Brain microvascular endothelial cell (primary cell): ENCODE results near the gene NPAS2.

Experiments used
- DNase-seq: peaks from one replicate; pipeline ENCODE4 v3.0.0-alpha.2; 2020
- H3K27ac ChIP-seq: fragments of 250-450 bp; sonication (Bioruptor Pico); 2 replicates; pipeline ENCODE4 v1.5.1; 2020; ENCODE audit warnings: mild to moderate bottlenecking, moderate library complexity
- H3K27me3 ChIP-seq: fragments of 250-450 bp; sonication (Bioruptor Pico); replicated peaks from 2 replicates; pipeline ENCODE4 v1.5.1; 2020; ENCODE audit warnings: mild to moderate bottlenecking
- H3K36me3 ChIP-seq: fragments of 250-450 bp; sonication (Bioruptor Pico); replicated peaks from 2 replicates; pipeline ENCODE4 v1.5.1; 2020; ENCODE audit warnings: mild to moderate bottlenecking
- H3K4me3 ChIP-seq: 2 replicates; pipeline ENCODE4 v1.5.1; 2011; ENCODE audit warnings: low read depth, mild to moderate bottlenecking, control low read depth, low read length, moderate library complexity
- in situ Hi-C: cut with HindIII; loops from 2 replicates; pipeline ENCODE4 v1.10.0; 2017; ENCODE audit warnings: low sequenced_read_pairs, low pct_ligation_motif_present
- TF ChIP-seq, protein P1 (sequence below): IDR thresholded peaks from 2 replicates; pipeline ENCODE4 v1.5.1; 2011; ENCODE audit warnings: low read depth, mild to moderate bottlenecking, moderate library complexity, low read length, control low read depth, inconsistent platforms; ENCODE audit errors: missing control alignments

Gene NPAS2

GRCh38 chr2:100968146-100969145 lies 148.5 kb downstream of the NPAS2 start:
- Histone ChIP-seq H3K27me3 (no peaks in the 10 kb centered on the region), H3K4me3 (no peak overlapping the region), H3K27ac (no peak overlapping the region), H3K36me3 (peaks cover 36% of the 10 kb centered on the region)
- no peak for DNase-seq
- in situ Hi-C loops: no loop called here
- TF ChIP-seq, protein P1, sequence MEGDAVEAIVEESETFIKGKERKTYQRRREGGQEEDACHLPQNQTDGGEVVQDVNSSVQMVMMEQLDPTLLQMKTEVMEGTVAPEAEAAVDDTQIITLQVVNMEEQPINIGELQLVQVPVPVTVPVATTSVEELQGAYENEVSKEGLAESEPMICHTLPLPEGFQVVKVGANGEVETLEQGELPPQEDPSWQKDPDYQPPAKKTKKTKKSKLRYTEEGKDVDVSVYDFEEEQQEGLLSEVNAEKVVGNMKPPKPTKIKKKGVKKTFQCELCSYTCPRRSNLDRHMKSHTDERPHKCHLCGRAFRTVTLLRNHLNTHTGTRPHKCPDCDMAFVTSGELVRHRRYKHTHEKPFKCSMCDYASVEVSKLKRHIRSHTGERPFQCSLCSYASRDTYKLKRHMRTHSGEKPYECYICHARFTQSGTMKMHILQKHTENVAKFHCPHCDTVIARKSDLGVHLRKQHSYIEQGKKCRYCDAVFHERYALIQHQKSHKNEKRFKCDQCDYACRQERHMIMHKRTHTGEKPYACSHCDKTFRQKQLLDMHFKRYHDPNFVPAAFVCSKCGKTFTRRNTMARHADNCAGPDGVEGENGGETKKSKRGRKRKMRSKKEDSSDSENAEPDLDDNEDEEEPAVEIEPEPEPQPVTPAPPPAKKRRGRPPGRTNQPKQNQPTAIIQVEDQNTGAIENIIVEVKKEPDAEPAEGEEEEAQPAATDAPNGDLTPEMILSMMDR: no peak

- H3K36me3 ChIP-seq: peaks cover 48% of the 10 kb centered on the region
- H3K27me3 ChIP-seq: no peaks in the 10 kb centered on the region
- no peak overlapping the region for H3K4me3 ChIP-seq
- TF ChIP-seq, protein P1: no peak
- no peak overlapping the region for H3K27ac ChIP-seq
- in situ Hi-C loops: no loop called here
- DNase-seq: no peak
Observed at GRCh38 chr2:100969998-100970397, 150.1 kb downstream of the NPAS2 start.

- in situ Hi-C loops: no loop called here
- no peak for DNase-seq
- H3K36me3 ChIP-seq: peaks cover 59% of the 10 kb centered on the region
- no peak overlapping the region for H3K27ac ChIP-seq
- H3K4me3 ChIP-seq: no peak overlapping the region
- no peaks in the 10 kb centered on the region for H3K27me3 ChIP-seq
- TF ChIP-seq, protein P1: no peak
Observed at GRCh38 chr2:100971221-100971620, 151.3 kb downstream of the NPAS2 start.

DNA sequence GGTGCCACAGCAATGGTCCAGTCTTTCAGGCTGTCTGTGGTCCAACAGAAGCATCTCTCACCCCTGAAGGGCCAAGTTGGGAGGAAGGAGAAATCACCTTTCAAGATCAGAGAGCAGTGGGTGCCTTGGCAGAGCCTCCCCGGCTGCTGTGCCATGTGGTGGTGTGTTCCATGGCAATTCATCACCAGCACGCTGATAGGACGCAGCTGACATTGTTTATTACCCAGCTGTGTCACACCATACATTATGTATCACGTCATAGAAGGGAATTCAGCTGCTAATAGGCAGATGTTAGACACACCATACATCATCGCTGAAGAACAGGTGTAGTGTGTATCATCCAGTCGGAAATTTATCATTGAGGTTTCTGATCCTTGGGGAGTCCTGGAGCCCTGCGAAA lies 152.5 kb downstream of the NPAS2 start:
- TF ChIP-seq, protein P1: no peak
- no peak for DNase-seq
- in situ Hi-C loops: no loop called here
- H3K4me3 ChIP-seq: no peak overlapping the region
- H3K36me3 ChIP-seq: peaks cover 63% of the 10 kb centered on the region
- no peaks in the 10 kb centered on the region for H3K27me3 ChIP-seq
- no peak overlapping the region for H3K27ac ChIP-seq

GRCh38 chr2:100974712-100975520 lies 155.0 kb downstream of the NPAS2 start:
- DNase-seq: no peak
- Histone ChIP-seq H3K36me3 (peaks cover 55% of the 10 kb centered on the region), H3K27ac (no peak overlapping the region), H3K4me3 (no peak overlapping the region), H3K27me3 (no peaks in the 10 kb centered on the region)
- in situ Hi-C loops: no loop called here
- TF ChIP-seq, protein P1: no peak
